OCI-LY7 (cell line): Measurements from ENCODE around the gene TM7SF2.

Experiments used
- CTCF ChIP-seq: fragments of 200-600 bp; sonication (generic); conservative IDR thresholded peaks from 2 replicates; pipeline ENCODE4 v1.5.1; 2014; ENCODE audit warnings: mild to moderate bottlenecking, antibody characterized with exemption, low read length, moderate library complexity, mixed read lengths
- EZH2phosphoT487 ChIP-seq: fragments of 200-600 bp; sonication (generic); IDR thresholded peaks from 2 replicates; pipeline ENCODE4 v1.6.1; 2018; ENCODE audit warnings: low read depth, borderline replicate concordance, mild to moderate bottlenecking, mixed run types, antibody characterized with exemption, low read length, moderate library complexity, mixed read lengths

- TF ChIP-seq EZH2phosphoT487, result no peak
- TF ChIP-seq CTCF, result no peak
These were observed 2.2 kb upstream of the TM7SF2 start for GRCh38 chr11:65109231-65110198.
